Non-pigmented ciliary epithelial cell (primary cell): ENCODE data around the gene SIPA1.
A peak's percentile ranks its signal among the peaks of the same experiment; 100 is the strongest.

Experiments
- DNase-seq: peaks from one replicate; pipeline ENCODE4 v3.0.0-alpha.2; 2010; ENCODE audit warnings: low read depth

Gene SIPA1

GRCh38 chr11:65607614-65608426 lies 30.1 kb upstream of the SIPA1 start:
- no peak for DNase-seq

- DNase-seq, result no peak
These were observed 28.7 kb upstream of the SIPA1 start for GRCh38 chr11:65609229-65609628.

- no peak for DNase-seq
These were observed 28.2 kb upstream of the SIPA1 start for GRCh38 chr11:65609665-65610064.

- no peak for DNase-seq
These were observed 27.5 kb upstream of the SIPA1 start for GRCh38 chr11:65610404-65610803.

GRCh38 chr11:65611028-65611757 lies 26.7 kb upstream of the SIPA1 start:
- DNase-seq, result no peak

- DNase-seq, result no peak
These were observed 25.9 kb upstream of the SIPA1 start for GRCh38 chr11:65611758-65612603.

GRCh38 chr11:65612691-65613090 lies 25.2 kb upstream of the SIPA1 start:
- no peak for DNase-seq

GRCh38 chr11:65613091-65613928 lies 24.6 kb upstream of the SIPA1 start:
- no peak for DNase-seq

GRCh38 chr11:65615229-65615949 lies 22.5 kb upstream of the SIPA1 start, which contains the start of gene PCNX3:
TSS of gene PCNX3 (plus strand) at chr11:65615776. CDS start at chr11:65616312, 536 bp downstream.
- DNase-seq, result peak; percentile 100

GRCh38 chr11:65615950-65616574 lies 21.8 kb upstream of the SIPA1 start:
- no peak for DNase-seq

GRCh38 chr11:65616575-65617001 lies 21.3 kb upstream of the SIPA1 start:
- DNase-seq, result no peak

GRCh38 chr11:65617136-65617850 lies 20.6 kb upstream of the SIPA1 start:
- no peak for DNase-seq

GRCh38 chr11:65617990-65618751 lies 19.7 kb upstream of the SIPA1 start:
- DNase-seq, result no peak

- no peak for DNase-seq
These were observed 19.1 kb upstream of the SIPA1 start for GRCh38 chr11:65618763-65619162.

- DNase-seq, result no peak
These were observed 18.5 kb upstream of the SIPA1 start for GRCh38 chr11:65619281-65619928.

- DNase-seq, result no peak
These were observed 17.2 kb upstream of the SIPA1 start for GRCh38 chr11:65620666-65621065.

GRCh38 chr11:65621460-65621859 lies 16.4 kb upstream of the SIPA1 start:
- no peak for DNase-seq

GRCh38 chr11:65622011-65622410 lies 15.9 kb upstream of the SIPA1 start:
- DNase-seq, result no peak
